Dermis blood vessel endothelial cell (primary cell): Measurements from ENCODE around the gene UBAC2. TPM values are rescaled to one million over a fixed set of nuclear protein-coding genes. Genes with fewer than 3 reads are reported as not detected.
"Not testable (repeated sequence)": the region's sequence is repeated elsewhere in the genome, so short reads cannot be mapped to it uniquely, and the experiment has no call there.

Source experiments
- DNase-seq: peaks from one replicate; pipeline ENCODE4 v3.0.0; 2010
- total RNA-seq: library from RNA; depleted of rRNA; stranded (reverse); fragments of >200 nt; gene quantifications from 2 replicates; pipeline ENCODE4 v1.2.3, GENCODE V29; 2014

The UBAC2 gene
- total RNA-seq, 1 donor from 2014 or later: 48.8 TPM

- DNase-seq: no peak
Measured at GRCh38 chr13:99382428-99383133, 181.9 kb downstream of the UBAC2 start.

DNA sequence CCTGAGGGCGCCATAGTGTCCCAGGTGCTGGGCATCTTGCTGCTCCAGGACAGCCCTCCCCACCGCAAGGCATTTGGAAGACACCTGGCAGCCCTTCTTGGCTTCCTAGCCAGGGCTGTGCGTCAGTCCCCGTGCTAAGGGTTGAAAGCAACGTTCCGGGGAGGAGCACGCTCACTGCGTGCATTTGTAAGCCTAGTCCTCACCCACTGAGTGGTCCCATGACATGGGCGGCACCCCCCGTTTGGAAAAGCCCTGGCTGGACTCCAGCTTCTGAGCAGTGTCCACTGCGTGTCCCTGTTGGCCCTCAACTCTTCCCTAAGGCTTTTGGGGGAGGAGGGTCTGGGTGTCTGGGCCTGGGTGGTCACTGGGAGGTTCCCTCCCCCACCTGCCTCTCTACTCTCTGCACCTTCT is 182.9 kb downstream of the UBAC2 start:
- DNase-seq: no peak

- DNase-seq: no peak
Measured at GRCh38 chr13:99383946-99384345, 183.3 kb downstream of the UBAC2 start.

- DNase-seq: no peak
Measured at GRCh38 chr13:99384468-99384867, 183.8 kb downstream of the UBAC2 start.

- DNase-seq: no peak
Measured at GRCh38 chr13:99385161-99385560, 184.5 kb downstream of the UBAC2 start.

DNA sequence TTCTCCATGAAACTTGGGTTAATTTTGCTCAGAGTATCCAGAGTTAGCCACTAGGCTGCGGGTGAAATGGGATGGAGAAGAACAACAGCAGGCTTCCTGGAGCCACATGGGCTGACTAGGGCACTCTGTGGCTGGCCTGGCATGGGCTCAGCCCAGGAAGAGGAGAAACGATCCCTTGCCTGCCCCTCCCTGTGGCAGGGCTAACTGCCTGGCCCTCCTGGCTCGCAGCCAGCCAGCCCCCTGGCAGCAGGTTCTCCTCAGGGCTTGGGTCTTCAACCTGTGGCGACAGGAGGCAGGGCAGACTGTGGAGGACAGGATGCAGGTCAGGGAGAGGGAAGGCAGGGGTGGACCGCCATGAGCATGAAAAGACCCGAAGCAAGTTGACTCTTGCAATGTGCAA is 185.3 kb downstream of the UBAC2 start:
- DNase-seq: no peak

DNA sequence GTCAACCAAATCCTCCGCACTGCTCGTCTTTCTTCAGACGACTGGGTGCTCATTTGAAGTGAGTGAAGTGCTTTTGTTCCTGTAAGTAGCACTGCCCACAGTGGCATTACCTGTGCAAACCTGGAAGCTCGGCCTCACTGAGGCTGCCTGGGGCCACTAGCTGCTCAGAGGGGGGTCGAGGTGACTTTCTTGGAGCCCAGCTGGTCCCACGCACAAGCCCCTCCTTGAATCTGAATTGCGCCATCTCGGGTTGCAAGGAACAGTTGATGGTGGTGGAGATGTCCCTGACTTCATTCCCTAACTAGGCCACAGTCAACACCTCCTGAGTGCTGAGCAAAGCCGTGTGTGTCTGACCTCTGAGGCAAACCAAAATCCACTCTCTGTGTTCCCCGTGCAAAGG is 185.8 kb downstream of the UBAC2 start:
- DNase-seq: no peak

- peak; percentile 70 for DNase-seq
Measured at GRCh38 chr13:99386911-99387788, 186.5 kb downstream of the UBAC2 start.

GRCh38 chr13:99388334-99388923 is 187.8 kb downstream of the UBAC2 start:
- DNase-seq: no peak

- DNase-seq: not testable (repeated sequence)
Measured at GRCh38 chr13:99389094-99389493, 188.4 kb downstream of the UBAC2 start.

GRCh38 chr13:99389520-99390304 is 189.1 kb downstream of the UBAC2 start:
- no peak for DNase-seq

GRCh38 chr13:99390601-99391000 is 189.9 kb downstream of the UBAC2 start:
- no peak for DNase-seq

DNA sequence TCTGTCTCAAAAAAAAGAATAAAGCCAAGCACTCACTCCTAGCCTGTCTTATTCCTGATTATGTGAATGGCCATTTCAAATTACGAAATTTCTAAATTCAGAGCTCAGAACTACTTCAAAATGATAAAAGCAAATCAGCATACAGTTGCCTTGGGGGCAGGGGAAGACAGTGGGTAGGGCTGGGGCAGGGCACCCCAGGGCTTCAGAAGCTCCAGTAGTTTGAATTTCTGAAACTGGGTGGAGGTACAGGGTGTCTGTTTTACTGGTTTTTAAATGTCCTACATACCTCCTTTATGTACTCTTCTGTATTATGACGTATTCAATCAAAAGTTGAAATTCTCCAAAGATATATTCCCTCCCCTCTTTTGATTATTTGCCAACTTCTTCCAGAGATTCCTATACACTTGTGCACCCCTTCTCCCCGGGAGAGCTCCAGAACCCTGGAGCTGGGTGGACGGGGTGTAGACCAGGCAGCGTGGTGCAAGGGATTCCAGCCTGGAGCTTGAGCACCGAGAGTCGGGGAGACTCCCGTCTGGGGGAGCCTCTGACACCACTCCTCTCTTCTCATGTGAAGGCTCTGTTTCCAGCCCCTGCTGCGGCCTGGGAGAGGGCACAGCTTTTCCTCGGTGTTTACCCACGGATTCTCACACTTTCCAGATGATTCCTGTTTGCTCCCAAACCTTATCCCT is 191.3 kb downstream of the UBAC2 start:
- DNase-seq: no peak

- no peak for DNase-seq
Measured at GRCh38 chr13:99392470-99393135, 191.9 kb downstream of the UBAC2 start.

DNA sequence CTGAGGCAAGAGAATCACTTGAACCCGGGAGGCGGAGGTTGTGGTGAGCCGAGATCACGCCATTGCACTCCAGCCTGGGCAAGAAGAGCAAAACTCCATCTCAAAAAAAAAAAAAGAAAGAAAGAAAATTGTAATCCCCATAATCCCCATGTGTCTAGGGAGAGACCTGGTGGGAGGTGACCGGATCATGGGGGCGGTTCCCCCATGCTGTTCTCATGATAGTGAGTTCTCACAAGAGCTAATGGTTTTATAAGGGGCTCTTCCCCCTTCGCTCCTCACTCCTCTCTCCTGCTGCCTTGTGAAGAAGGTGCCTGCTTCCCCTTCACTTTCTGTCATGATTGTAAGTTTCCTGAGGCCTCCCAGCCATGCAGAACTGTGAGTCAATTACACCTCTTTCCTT is 192.7 kb downstream of the UBAC2 start:
- not testable (repeated sequence) for DNase-seq

DNA sequence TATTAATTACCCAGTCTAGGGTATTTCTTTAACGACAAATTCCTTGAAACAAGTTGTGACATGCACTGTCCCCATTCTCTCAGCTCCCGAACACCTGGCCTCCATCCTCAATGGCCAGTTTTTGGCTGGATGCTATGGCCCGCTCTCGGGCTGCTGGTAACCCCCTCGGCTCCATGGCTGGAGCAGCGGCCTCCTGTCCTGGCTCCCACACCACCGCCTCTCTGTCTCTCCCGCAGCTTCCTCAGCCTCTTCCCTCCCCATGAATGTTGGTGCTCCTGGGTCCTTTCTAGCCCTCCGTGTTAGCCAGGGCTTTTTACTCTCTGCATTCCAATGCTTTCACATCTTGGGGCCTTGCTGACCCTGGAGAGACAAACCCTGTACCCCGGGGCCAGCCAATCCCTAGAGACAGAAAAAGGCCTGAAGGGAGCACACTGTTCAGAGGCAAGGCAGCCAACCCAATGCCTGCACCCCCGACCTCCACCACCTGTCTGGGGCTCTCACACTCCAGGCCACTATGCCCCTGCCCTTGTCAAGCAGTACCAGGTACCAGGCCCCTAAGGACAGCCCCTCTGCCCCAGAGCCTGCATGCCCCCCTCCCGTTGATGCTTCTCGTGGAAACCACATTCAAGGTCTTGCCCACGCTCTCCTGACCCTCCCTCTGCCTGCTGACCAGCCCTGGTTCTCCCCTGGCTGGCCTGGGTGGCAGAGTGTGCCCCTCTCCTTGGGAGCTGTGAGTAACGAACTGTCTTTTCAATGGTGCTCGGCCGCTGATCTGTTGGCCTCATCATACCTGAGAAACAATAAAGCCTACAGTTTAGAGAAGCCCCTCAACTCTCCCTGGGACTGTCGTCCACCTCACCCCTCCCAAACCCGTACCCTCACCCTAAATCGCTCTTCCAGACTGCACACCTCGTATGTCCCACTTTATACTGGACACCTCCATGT is 193.4 kb downstream of the UBAC2 start:
- DNase-seq: no peak

DNA sequence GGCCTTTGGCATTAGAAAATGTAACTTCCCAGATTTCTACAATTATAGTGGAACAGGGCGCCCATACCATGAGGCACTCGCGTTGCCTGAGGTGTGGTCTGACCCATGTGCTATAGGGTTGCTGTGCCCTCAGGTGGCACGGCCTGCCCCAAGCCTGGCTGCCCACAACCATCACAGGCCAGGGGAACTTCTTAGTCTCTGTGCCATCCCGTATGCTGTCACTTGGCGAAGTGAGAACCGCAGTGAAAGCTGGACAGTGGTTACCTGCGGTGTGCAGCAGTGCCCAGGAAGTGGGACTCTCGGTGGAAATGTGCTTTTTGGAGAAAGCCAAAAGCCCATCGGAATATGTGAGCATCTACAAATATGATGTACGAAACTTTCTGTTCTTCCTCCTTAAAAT is 194.8 kb downstream of the UBAC2 start:
- DNase-seq: no peak

- DNase-seq: no peak
Measured at GRCh38 chr13:99396446-99396845, 195.8 kb downstream of the UBAC2 start.

GRCh38 chr13:99398071-99398470 is 197.4 kb downstream of the UBAC2 start:
- DNase-seq: no peak

DNA sequence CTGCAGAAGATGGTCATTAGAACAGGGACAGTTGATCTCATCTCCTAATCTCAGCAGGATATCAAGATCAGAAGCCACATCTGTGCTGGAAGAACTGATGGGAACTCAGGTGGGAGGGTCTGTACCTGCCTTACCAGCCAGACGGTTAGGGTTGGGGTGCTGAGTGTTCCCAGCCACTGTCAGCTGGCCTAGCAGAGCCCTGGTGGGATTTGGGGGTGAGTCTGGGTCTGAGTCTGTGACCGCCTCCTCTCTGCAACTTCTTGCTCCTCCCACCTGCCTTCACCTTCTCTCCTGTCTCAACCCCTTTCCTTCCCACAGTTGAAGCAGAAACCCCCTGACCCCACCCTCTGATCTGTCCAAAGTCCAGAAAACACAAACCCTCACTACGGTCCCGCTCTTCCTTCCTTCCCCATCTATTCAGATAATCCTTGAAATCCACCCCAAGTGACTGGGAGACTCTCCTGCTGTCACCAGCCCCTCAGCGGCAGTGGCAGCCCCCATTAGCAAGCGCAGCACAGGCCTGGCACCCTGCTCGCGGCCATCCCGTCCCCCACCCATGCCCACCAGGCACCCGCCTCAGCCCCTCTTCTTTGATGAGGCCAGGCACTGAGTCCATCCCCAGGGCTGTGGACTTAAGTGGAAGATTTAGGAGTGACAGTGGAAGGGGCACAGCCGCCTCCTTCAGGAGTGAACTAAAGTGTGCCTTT is 198.4 kb downstream of the UBAC2 start:
- DNase-seq: no peak
